ENCODE data around the gene LAMC3. TPM values are rescaled to one million over a fixed set of nuclear protein-coding genes. Genes with fewer than 3 reads are reported as not detected.

Gene LAMC3
- total RNA-seq, 1 donor from 2014 or later = 0.20 TPM

GRCh38 chr9:130993303-130994030, 15.5 kb upstream of the LAMC3 start:
- Histone ChIP-seq H3K9me3 (ENCODE audit: insufficient read depth, low read depth, low read length) (no peaks in the 10 kb centered on the region), H4K20me1 (ENCODE audit: insufficient read depth, low read length) (no peaks in the 10 kb centered on the region), H2AFZ (ENCODE audit: low read depth, low read length) (no peak overlapping the region), H3K4me2 (ENCODE audit: low read length) (no peak overlapping the region), H3K9ac (ENCODE audit: low read length) (no peak overlapping the region), H3K27me3 (ENCODE audit: insufficient read depth, low read length) (no peaks in the 10 kb centered on the region), H3K36me3 (ENCODE audit: insufficient read depth, low read length) (no peaks in the 10 kb centered on the region), H3K4me3 (ENCODE audit: insufficient read depth, low read depth, low read length) (no peak overlapping the region), H3K79me2 (ENCODE audit: insufficient read depth, low read length) (no peaks in the 10 kb centered on the region), H3K27ac (ENCODE audit: low read depth, low read length) (no peak overlapping the region), H3K4me1 (ENCODE audit: insufficient read depth, low read length) (peaks cover 16% of the 10 kb centered on the region)
- DNase-seq (ENCODE audit: low read depth) = no peak
- no peaks in the 10 kb centered on the region for H3K36me3 Mint-ChIP-seq (ENCODE audit: low read depth, unreplicated experiment)
- no peak overlapping the region for H3K4me3 Mint-ChIP-seq (ENCODE audit: unreplicated experiment)
- H3K9me3 Mint-ChIP-seq (ENCODE audit: unreplicated experiment) = no peaks in the 10 kb centered on the region
- no peak overlapping the region for H3K27ac Mint-ChIP-seq (ENCODE audit: unreplicated experiment)
- H3K27me3 Mint-ChIP-seq (ENCODE audit: low read depth, unreplicated experiment) = peaks cover 23% of the 10 kb centered on the region
- H3K4me1 Mint-ChIP-seq (ENCODE audit: low read depth, unreplicated experiment) = peaks cover 15% of the 10 kb centered on the region
- no peak for FAIRE-seq
- TF ChIP-seq CTCF (IDR thresholded peaks at IDR 0.05; ENCODE audit: insufficient read depth, low read depth, low read length) (no peak), EZH2 (IDR thresholded peaks at IDR 0.05; ENCODE audit: insufficient read depth, low read length) (no peak)

- Mint-ChIP-seq H3K4me1 (ENCODE audit: low read depth, unreplicated experiment) (peaks cover 15% of the 10 kb centered on the region), H3K4me3 (ENCODE audit: unreplicated experiment) (no peak overlapping the region), H3K9me3 (ENCODE audit: unreplicated experiment) (no peaks in the 10 kb centered on the region), H3K27ac (ENCODE audit: unreplicated experiment) (peak overlapping the region; percentile 1), H3K27me3 (ENCODE audit: low read depth, unreplicated experiment) (peaks cover 30% of the 10 kb centered on the region), H3K36me3 (ENCODE audit: low read depth, unreplicated experiment) (no peaks in the 10 kb centered on the region)
- no peaks in the 10 kb centered on the region for H4K20me1 ChIP-seq (ENCODE audit: insufficient read depth, low read length)
- H3K27me3 ChIP-seq (ENCODE audit: insufficient read depth, low read length) = peaks cover 7% of the 10 kb centered on the region
- H3K4me3 ChIP-seq (ENCODE audit: insufficient read depth, low read depth, low read length) = no peak overlapping the region
- TF ChIP-seq CTCF (IDR thresholded peaks at IDR 0.05; ENCODE audit: insufficient read depth, low read depth, low read length) (no peak), EZH2 (IDR thresholded peaks at IDR 0.05; ENCODE audit: insufficient read depth, low read length) (no peak)
- peaks cover 16% of the 10 kb centered on the region for H3K4me1 ChIP-seq (ENCODE audit: insufficient read depth, low read length)
- peak overlapping the region; percentile 25 for H3K4me2 ChIP-seq (ENCODE audit: low read length)
- FAIRE-seq = no peak
- no peak overlapping the region for H3K9ac ChIP-seq (ENCODE audit: low read length)
- no peaks in the 10 kb centered on the region for H3K36me3 ChIP-seq (ENCODE audit: insufficient read depth, low read length)
- DNase-seq (ENCODE audit: low read depth) = no peak
- H3K79me2 ChIP-seq (ENCODE audit: insufficient read depth, low read length) = no peaks in the 10 kb centered on the region
- no peak overlapping the region for H2AFZ ChIP-seq (ENCODE audit: low read depth, low read length)
- H3K27ac ChIP-seq (ENCODE audit: low read depth, low read length) = no peak overlapping the region
- H3K9me3 ChIP-seq (ENCODE audit: insufficient read depth, low read depth, low read length) = no peaks in the 10 kb centered on the region
These were observed 14.6 kb upstream of the LAMC3 start for GRCh38 chr9:130994135-130995085.

Measured in astrocyte (in vitro differentiated cells and primary cell).